Stimulated activated CD4-positive, alpha-beta T cell treated with anti-CD3 and anti-CD28 coated beads, Interleukin-4, amount 100 ng/mL, for 24 hours (primary cell): ENCODE data around the gene CYTH1.

ENCODE experiments used
- DNase-seq: peaks from one replicate; pipeline ENCODE4 v3.0.0-alpha.2; 2020

The CYTH1 gene

GRCh38 chr17:78781893-78782304 is at the start of gene CYTH1:
CYTH1 (minus strand) TSS chr17:78782273; CDS start chr17:78782223, 50 bp downstream.
- DNase-seq = no peak

DNA sequence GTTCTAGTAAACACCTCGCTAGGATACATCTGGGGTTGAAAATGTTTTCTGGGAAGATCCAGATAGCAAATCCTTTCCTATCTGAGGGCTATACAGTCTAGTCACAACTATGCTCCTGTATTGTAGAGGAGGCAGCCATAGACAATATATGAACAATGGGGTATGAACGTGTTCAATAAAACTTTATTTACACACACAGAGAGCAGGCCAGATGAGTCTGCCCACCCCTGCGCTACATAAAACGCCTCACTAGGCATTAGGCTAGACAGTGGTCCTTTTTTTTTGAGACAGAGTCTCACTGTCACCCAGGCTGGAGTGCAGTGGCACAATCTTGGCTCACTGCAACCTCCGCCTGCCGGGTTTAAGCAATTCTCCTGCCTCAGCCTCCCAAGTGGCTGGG is 47.4 kb upstream of the CYTH1 start:
- DNase-seq = no peak

DNA sequence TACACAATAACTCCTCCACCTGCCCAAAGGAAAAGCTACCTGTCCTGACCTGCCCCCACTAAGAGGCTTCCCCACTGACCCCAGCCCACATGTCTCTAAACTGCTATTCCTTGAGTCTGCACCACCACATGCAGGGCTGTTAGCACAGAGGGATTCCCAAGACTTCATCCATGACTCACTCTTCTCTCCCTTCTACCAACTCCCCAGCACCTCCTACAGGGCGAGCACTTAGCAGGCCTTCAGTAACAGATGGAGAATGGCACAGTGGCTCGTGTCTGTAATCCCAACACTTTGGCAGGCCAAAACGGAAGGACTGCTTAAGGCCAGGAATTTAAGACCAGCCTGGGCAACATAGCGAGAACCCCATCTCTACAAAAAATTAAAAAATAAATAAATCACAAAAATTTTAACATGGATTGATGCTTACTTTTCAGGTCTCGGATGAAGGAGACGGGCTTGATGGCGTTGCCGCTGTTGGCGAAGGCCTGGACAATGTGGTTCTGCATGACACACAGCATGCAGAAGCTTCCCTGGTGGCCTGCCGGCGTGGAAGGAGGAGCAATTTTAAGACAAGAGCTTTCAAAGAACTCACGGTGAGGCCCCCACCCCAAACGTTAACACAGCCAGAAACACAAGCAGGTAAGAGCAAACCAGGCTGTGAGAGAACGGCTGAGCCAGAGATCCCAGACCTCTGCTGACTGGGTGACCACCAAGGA is 46.6 kb upstream of the CYTH1 start:
- no peak for DNase-seq

- DNase-seq = no peak
Observed at GRCh38 chr17:78826836-78827509, 44.9 kb upstream of the CYTH1 start.

GRCh38 chr17:78826421-78826820 is 44.3 kb upstream of the CYTH1 start:
- no peak for DNase-seq

- DNase-seq = no peak
Observed at GRCh38 chr17:78825696-78826095, 43.6 kb upstream of the CYTH1 start.

DNA sequence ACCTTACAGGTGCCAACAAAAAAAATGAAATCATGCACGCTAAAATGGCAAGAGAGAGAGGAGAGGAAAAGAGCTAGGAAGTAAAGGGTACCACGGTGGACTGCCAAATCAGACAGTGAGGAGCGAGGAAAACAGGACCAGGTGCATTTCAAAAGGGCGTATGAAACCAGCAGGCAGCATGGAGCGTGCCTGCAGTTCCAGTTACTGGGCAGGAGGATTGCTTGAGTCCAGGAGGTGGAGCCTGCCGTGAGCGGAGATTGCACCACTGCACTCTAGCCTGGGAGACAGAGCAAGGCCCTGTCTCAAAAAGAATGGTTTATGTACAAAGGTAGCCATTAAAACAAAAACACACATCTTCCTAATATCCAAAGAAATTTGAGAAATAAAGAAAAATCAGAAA is 42.2 kb upstream of the CYTH1 start:
- DNase-seq = no peak

GRCh38 chr17:78823282-78824046 is 41.4 kb upstream of the CYTH1 start:
- no peak for DNase-seq

DNA sequence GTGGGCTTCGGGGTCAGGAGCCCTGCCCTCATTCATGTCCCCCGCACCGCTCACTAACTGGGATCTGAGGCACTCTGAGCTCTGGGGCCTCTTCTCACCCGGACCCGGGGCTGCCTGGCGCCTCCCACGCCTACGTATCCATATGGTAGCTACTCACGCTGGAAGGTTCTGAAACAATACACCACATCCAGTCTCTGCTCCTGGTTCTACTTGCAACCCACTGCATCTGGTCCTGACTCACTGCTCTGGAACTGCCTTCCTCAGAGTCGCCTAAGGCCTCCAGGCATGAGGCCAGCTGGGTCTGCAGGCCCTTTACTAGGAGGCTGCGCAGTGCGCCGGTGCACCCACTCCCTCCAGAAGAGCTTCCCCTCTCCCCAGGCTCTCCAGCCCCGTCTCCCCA is 40.5 kb upstream of the CYTH1 start:
- DNase-seq = no peak

- no peak for DNase-seq
Observed at GRCh38 chr17:78821961-78822360, 39.9 kb upstream of the CYTH1 start.

DNA sequence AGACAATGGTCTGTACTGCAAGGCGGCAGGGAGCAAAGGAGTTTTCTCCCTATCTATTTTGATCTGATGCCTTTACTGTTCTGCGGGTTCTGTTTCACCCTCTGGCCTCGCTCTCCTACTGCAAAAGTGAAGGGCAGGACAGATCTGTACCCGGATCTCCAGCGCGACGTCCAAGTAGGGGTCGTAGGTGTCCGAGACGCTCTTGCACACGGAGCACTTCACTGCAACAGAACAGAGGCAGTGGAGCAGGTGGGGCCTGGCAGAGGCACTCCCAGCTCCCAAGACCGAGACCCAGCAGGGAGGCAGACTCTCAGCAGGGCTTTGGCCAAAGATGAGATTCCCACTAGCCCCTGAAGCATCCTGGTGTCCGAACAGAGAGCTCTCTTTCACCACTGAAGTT is 38.8 kb upstream of the CYTH1 start:
- no peak for DNase-seq

DNA sequence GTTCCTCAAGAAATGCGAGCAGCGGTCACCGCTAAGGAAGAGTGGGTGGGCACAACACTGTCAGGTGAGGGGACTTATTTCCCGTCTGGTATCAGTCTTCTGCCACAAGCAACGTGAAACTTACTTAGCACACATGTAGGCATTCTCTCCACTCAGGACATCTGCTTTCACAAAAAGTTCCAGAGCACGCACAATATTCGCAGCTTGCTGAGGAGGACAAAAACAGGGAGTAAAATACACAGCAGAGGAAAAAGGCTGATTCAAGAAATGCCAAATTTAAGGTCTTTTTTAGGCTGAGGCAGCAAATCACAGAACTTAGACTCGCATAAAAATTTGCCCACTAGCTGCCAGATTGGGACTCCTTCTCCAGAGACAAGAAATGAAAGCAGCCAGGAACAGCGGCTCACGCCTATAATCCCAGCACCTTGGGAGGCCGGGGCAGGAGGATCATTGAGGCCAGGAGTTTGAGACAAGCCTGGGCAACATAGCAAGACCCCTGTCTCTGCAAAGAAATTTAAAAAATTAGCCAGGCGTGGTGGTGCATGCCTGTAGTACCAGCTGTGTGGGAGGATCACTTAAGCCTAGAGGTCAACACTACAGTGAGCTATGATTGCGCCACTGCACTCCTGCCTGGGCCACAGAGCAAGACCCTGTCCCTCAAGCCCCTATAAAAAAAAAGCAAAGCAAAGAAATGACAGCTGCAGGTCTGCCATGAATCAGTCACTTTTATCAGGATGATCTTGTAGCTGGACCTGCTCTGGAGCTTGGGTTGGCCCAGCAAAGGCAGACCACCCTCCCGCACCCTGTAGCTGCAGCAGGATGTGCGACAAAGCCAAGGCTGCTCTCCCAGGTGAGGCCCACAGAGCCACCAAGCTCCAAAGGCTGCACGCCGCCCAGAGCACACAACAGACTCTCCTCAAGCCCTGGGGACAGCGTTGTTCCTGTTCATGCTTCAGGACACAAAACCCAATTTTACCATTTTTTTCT is 38.0 kb upstream of the CYTH1 start:
- DNase-seq = no peak

DNA sequence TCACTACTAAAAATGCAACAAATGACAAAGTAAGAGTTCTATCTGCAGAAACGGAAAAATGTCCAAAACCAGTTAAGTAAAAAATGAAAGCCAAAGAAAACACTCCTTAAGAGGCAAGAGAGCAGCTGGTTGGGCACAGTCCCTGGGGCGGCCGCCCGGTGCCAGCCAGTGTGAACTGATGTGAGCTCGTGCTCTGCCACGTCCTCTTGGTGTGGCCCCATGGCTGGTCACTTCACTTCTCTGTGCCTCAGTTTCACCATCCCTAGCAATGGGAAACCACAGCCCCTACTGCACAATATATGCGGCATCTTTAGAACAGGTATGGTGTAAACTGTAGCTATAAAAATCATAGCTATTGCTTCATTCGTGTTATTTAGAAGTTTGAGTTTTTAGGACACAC is 37.3 kb upstream of the CYTH1 start:
- DNase-seq = no peak

DNA sequence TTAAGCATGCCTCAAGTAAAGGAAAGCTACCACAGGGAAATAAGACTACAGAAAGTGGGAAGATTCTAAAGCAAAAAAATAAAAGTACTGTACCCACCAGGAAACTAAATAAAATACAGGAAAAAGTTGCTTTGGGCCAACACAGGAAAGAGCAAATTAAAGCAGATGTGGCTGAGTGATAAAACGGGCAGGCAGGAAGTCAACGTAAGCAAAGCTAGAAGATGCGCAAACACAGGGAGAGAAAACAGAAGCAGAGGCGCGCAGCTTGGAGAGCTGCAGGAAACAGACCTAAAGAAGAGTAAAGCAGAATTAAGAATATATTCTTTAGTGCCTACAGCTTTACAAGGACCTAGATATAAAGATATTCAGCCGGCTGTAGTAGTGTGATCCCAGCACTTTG is 36.9 kb upstream of the CYTH1 start:
- DNase-seq = peak; percentile 33

- no peak for DNase-seq
Observed at GRCh38 chr17:78818152-78818846, 36.2 kb upstream of the CYTH1 start.

DNA sequence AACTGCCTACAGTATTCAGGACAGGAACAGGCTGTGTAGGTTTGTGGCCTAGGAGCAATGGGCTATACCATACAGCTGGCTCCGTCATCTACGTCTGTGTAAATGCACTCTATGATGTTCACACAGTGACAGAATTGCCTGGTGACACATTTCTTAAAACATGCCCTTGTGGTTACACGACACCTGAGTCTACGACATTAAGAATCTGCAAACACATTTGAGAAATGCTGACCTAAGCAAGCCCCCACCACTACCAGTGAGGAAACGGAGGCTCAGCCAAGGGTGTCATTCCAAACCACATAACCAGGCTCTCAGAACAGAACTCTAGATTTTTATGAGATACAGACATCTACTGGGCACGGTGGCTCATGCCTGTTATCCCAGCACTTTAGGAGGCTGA is 35.0 kb upstream of the CYTH1 start:
- peak; percentile 74 for DNase-seq

DNA sequence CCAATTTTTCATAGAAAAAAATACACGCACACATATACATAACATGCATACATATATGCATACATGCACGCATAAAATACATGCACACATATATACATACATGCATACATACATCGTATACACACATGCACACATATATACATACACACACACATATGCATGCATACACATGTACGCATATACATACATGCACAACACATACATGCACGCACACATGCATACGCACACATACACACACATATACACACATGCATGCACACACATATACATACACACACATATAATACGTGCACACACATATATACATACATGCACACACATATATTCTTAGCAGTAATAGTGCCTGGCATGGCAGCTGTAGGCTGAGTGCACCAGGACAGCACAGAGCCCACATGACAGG is 33.6 kb upstream of the CYTH1 start:
- DNase-seq = no peak

- DNase-seq = no peak
Observed at GRCh38 chr17:78812855-78813254, 30.8 kb upstream of the CYTH1 start.

DNA sequence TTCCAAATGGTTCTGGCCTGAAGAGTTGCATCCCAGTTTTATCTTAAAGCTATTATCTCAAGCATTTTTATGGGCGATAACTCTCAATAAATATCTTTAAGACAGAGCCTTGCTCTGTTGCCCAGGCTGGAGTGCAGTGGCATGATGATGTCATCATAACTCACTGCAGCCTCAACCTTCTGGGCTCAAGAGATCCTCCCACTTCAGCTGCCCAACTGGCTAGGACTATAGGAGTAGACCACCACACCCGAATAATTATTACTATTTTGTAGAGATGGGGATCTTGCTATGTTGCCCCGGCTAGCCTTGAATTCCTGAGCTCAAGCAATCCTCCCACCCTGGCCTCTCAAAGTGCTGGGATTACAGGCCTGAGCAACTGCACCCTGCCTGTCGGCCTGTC is 26.1 kb upstream of the CYTH1 start:
- no peak for DNase-seq

- DNase-seq = peak; percentile 33
Observed at GRCh38 chr17:78806451-78806850, 24.4 kb upstream of the CYTH1 start.

GRCh38 chr17:78805301-78805700 is 23.2 kb upstream of the CYTH1 start:
- DNase-seq = peak; percentile 79

- DNase-seq = peak; percentile 52
Observed at GRCh38 chr17:78804777-78805176, 22.7 kb upstream of the CYTH1 start.
